ENCODE results near the gene HYDIN. TPM values are rescaled to one million over a fixed set of nuclear protein-coding genes. Genes with fewer than 3 reads are reported as not detected.

HYDIN gene
- total and polyA plus RNA-seq, 2 experiments from 2014 or later = 3.1 to 7.7 TPM

- Mint-ChIP-seq H3K36me3 (ENCODE audit: low read depth) (no peaks in the 10 kb centered on the region), H3K9me3 (no peaks in the 10 kb centered on the region), H3K4me1 (peaks cover 10% of the 10 kb centered on the region; the same call in 1 of the 3 replicates), H3K27ac (no peak overlapping the region), H3K27me3 (ENCODE audit: insufficient read depth, low read depth, poor library complexity) (peaks cover 3% of the 10 kb centered on the region), H3K4me3 (no peak overlapping the region)
- H4K20me1 ChIP-seq (replicated peaks; ENCODE audit: insufficient read depth) = no peaks in the 10 kb centered on the region
- H3K9me2 ChIP-seq (ENCODE audit: insufficient read depth) = peaks cover 16% of the 10 kb centered on the region
- no peak overlapping the region for H3K4me3 ChIP-seq
- H3K4me1 ChIP-seq (ENCODE audit: insufficient read depth) = no peaks in the 10 kb centered on the region; the same call in 1 of the 2 replicates
- TF ChIP-seq EZH2phosphoT487 (IDR thresholded peaks at IDR 0.05; ENCODE audit: unreplicated experiment) (no peak), JUNB (IDR thresholded peaks at IDR 0.05; ENCODE audit: unreplicated experiment) (no peak), STAT1 (IDR thresholded peaks at IDR 0.05; ENCODE audit: unreplicated experiment) (no peak), EZH2 (IDR thresholded peaks at IDR 0.05; ENCODE audit: low read depth, unreplicated experiment) (no peak), ZNF114 (CRISPR knock-in tag; IDR thresholded peaks at IDR 0.05) (no peak), POLR2AphosphoS5 (IDR thresholded peaks at IDR 0.05; ENCODE audit: low read depth) (no peak), CREB1 (CRISPR knock-in tag; IDR thresholded peaks at IDR 0.05; ENCODE audit: low read depth) (no peak), NANOG (IDR thresholded peaks at IDR 0.05; ENCODE audit: borderline replicate concordance) (no peak)
- TF ChIP-seq, protein P1, sequence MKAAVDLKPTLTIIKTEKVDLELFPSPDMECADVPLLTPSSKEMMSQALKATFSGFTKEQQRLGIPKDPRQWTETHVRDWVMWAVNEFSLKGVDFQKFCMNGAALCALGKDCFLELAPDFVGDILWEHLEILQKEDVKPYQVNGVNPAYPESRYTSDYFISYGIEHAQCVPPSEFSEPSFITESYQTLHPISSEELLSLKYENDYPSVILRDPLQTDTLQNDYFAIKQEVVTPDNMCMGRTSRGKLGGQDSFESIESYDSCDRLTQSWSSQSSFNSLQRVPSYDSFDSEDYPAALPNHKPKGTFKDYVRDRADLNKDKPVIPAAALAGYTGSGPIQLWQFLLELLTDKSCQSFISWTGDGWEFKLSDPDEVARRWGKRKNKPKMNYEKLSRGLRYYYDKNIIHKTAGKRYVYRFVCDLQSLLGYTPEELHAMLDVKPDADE (IDR thresholded peaks at IDR 0.05) = no peak
- TF ChIP-seq, protein P2, sequence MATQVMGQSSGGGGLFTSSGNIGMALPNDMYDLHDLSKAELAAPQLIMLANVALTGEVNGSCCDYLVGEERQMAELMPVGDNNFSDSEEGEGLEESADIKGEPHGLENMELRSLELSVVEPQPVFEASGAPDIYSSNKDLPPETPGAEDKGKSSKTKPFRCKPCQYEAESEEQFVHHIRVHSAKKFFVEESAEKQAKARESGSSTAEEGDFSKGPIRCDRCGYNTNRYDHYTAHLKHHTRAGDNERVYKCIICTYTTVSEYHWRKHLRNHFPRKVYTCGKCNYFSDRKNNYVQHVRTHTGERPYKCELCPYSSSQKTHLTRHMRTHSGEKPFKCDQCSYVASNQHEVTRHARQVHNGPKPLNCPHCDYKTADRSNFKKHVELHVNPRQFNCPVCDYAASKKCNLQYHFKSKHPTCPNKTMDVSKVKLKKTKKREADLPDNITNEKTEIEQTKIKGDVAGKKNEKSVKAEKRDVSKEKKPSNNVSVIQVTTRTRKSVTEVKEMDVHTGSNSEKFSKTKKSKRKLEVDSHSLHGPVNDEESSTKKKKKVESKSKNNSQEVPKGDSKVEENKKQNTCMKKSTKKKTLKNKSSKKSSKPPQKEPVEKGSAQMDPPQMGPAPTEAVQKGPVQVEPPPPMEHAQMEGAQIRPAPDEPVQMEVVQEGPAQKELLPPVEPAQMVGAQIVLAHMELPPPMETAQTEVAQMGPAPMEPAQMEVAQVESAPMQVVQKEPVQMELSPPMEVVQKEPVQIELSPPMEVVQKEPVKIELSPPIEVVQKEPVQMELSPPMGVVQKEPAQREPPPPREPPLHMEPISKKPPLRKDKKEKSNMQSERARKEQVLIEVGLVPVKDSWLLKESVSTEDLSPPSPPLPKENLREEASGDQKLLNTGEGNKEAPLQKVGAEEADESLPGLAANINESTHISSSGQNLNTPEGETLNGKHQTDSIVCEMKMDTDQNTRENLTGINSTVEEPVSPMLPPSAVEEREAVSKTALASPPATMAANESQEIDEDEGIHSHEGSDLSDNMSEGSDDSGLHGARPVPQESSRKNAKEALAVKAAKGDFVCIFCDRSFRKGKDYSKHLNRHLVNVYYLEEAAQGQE (IDR thresholded peaks at IDR 0.05; ENCODE audit: unreplicated experiment) = no peak
- H3K27me3 ChIP-seq (ENCODE audit: insufficient read depth) = no peaks in the 10 kb centered on the region
- no peaks in the 10 kb centered on the region for H3K79me2 ChIP-seq (replicated peaks; ENCODE audit: insufficient read depth)
- H3F3A ChIP-seq (replicated peaks; ENCODE audit: low read depth) = no peaks in the 10 kb centered on the region
- H2AFZ ChIP-seq = no peak overlapping the region
- no peak overlapping the region for H3K27ac ChIP-seq (ENCODE audit: low read depth)
- ATAC-seq (no peak), DNase-seq (ENCODE audit: low spot score) (no peak)
- no peak overlapping the region for H3K4me2 ChIP-seq
- no peaks in the 10 kb centered on the region for H3K36me3 ChIP-seq (ENCODE audit: insufficient read depth)
These were observed 14.0 kb upstream of the HYDIN start for GRCh38 chr16:71244521-71244920.

- H3K4me3 ChIP-seq = no peak overlapping the region
These were observed 12.1 kb upstream of the HYDIN start for GRCh38 chr16:71242601-71243000.

More at GRCh38 chr16:71242601-71243000, 12.1 kb upstream of the HYDIN start:
- H3K4me1 Mint-ChIP-seq = peaks cover 8% of the 10 kb centered on the region; the same call in 1 of the 3 replicates
- TF ChIP-seq, protein P1 (IDR thresholded peaks at IDR 0.05) = no peak
- TF ChIP-seq EZH2 (IDR thresholded peaks at IDR 0.05; ENCODE audit: low read depth, unreplicated experiment) (no peak), CREB1 (CRISPR knock-in tag; IDR thresholded peaks at IDR 0.05; ENCODE audit: low read depth) (no peak), CTCF (conservative IDR thresholded peaks at IDR 0.05; ENCODE audit: low read depth in 2 of 2) (no peak), ZNF331 (CRISPR knock-in tag; IDR thresholded peaks at IDR 0.05; ENCODE audit: low read depth) (no peak), POLR2AphosphoS5 (IDR thresholded peaks at IDR 0.05; ENCODE audit: low read depth) (no peak), JUNB (IDR thresholded peaks at IDR 0.05; ENCODE audit: unreplicated experiment) (no peak), EZH2phosphoT487 (IDR thresholded peaks at IDR 0.05; ENCODE audit: unreplicated experiment) (no peak), NANOG (IDR thresholded peaks at IDR 0.05; ENCODE audit: borderline replicate concordance) (no peak)
- TF ChIP-seq, protein P2 (IDR thresholded peaks at IDR 0.05; ENCODE audit: unreplicated experiment) = no peak
- DNase-seq (ENCODE audit: low spot score) = no peak
- no peak overlapping the region for H3K4me3 Mint-ChIP-seq
- peaks cover 5% of the 10 kb centered on the region; the same call in 2 of the 3 replicates for H3K9me3 Mint-ChIP-seq
- H3K27me3 Mint-ChIP-seq (ENCODE audit: insufficient read depth, low read depth, poor library complexity) = peaks cover 3% of the 10 kb centered on the region
- no peaks in the 10 kb centered on the region for H3F3A ChIP-seq (replicated peaks; ENCODE audit: low read depth)
- H3K9me2 ChIP-seq (ENCODE audit: insufficient read depth) = peaks cover 13% of the 10 kb centered on the region; the same call in 1 of the 2 replicates
- no peaks in the 10 kb centered on the region for H4K20me1 ChIP-seq (replicated peaks; ENCODE audit: insufficient read depth)
- no peaks in the 10 kb centered on the region for H3K36me3 Mint-ChIP-seq (ENCODE audit: low read depth)
- no peak overlapping the region for H3K27ac ChIP-seq (ENCODE audit: low read depth)
- H3K36me3 ChIP-seq (ENCODE audit: insufficient read depth) = no peaks in the 10 kb centered on the region
- ATAC-seq = no peak
- no peak overlapping the region for H2AFZ ChIP-seq
- H3K27ac Mint-ChIP-seq = no peak overlapping the region
- no peaks in the 10 kb centered on the region for H3K27me3 ChIP-seq (ENCODE audit: insufficient read depth)
- H3K4me2 ChIP-seq = no peak overlapping the region
- no peaks in the 10 kb centered on the region for H3K79me2 ChIP-seq (replicated peaks; ENCODE audit: insufficient read depth)
- H3K4me1 ChIP-seq (ENCODE audit: insufficient read depth) = no peaks in the 10 kb centered on the region; the same call in 1 of the 2 replicates

Measured in GM23338 (cell line).